ENCODE data around the gene KIAA1210. TPM values are rescaled to one million over a fixed set of nuclear protein-coding genes. Genes with fewer than 3 reads are reported as not detected.
A peak's percentile ranks its signal among the peaks of the same experiment; 100 is the strongest.

Gene KIAA1210
- total RNA-seq, 4 donors from 2014 or later, result not detected

GRCh38 chrX:119071381-119071780 is 56.2 kb downstream of the KIAA1210 start:
- Histone ChIP-seq H3K4me1 (no peaks in the 10 kb centered on the region), H3K36me3 (no peaks in the 10 kb centered on the region), H3K27me3 (no peaks in the 10 kb centered on the region), H3K4me3 (no peak overlapping the region), H3K27ac (no peak overlapping the region), H3K9me3 (no peaks in the 10 kb centered on the region)
- in situ Hi-C loops (cut with MboI; ENCODE audit: low sequenced_read_pairs in 4 of 4), result loop anchor here in 1 of 4 donors (25.0 kb wide), 1 partner anchor 434 kb away; no protein-coding TSS in a partner anchor
- ATAC-seq (no peak), DNase-seq (no peak)
- TF ChIP-seq CTCF (IDR thresholded peaks at IDR 0.05 in 4 of 5, conservative IDR thresholded peaks at IDR 0.05 in 1 of 5) (no peak), POLR2A (IDR thresholded peaks at IDR 0.05) (no peak)
- intact Hi-C loops (cut with DNase I; ENCODE audit: low total_unique reads), result no loop called here

GRCh38 chrX:119069762-119070161 is 57.9 kb downstream of the KIAA1210 start:
- in situ Hi-C loops (cut with MboI; ENCODE audit: low sequenced_read_pairs in 4 of 4), result loop anchor here (5.0 to 25.0 kb wide), 3 partner anchors 222 to 432 kb away; no protein-coding TSS in a partner anchor

GRCh38 chrX:119069128-119069527 is 58.5 kb downstream of the KIAA1210 start:
- intact Hi-C loops (cut with DNase I; ENCODE audit: low total_unique reads), result no loop called here
- in situ Hi-C loops (cut with MboI; ENCODE audit: low sequenced_read_pairs in 4 of 4), result loop anchor here (5.0 to 25.0 kb wide), 3 partner anchors 222 to 432 kb away; no protein-coding TSS in a partner anchor
- no peak for ATAC-seq

More at GRCh38 chrX:119069762-119070161, 57.9 kb downstream of the KIAA1210 start:
- intact Hi-C loops (cut with DNase I; ENCODE audit: low total_unique reads), result no loop called here
- ATAC-seq, result no peak
- Histone ChIP-seq H3K27me3 (no peaks in the 10 kb centered on the region), H3K4me3 (no peak overlapping the region), H3K36me3 (no peaks in the 10 kb centered on the region), H3K27ac (no peak overlapping the region), H3K9me3 (no peaks in the 10 kb centered on the region), H3K4me1 (no peaks in the 10 kb centered on the region)
- DNase-seq, result no peak
- TF ChIP-seq CTCF (IDR thresholded peaks at IDR 0.05 in 4 of 5, conservative IDR thresholded peaks at IDR 0.05 in 1 of 5), result no peak
- no peak for TF ChIP-seq POLR2A (IDR thresholded peaks at IDR 0.05)

GRCh38 chrX:119067023-119067739 is 60.4 kb downstream of the KIAA1210 start:
- in situ Hi-C loops (cut with MboI; ENCODE audit: low sequenced_read_pairs in 4 of 4) (loop anchor here (5.0 to 25.0 kb wide), 3 partner anchors 220 to 430 kb away; no protein-coding TSS in a partner anchor), intact Hi-C loops (cut with DNase I; ENCODE audit: low total_unique reads) (loop anchor here (2.0 kb wide), 2 partner anchors 220 to 228 kb away; no protein-coding TSS in a partner anchor)
- DNase-seq (peak in 1 of 2 donors; percentile 22), ATAC-seq (peak in 1 of 2 donors; percentile 58)
- H3K4me1 ChIP-seq, result no peaks in the 10 kb centered on the region
- H3K4me3 ChIP-seq, result no peak overlapping the region
- TF ChIP-seq CTCF (IDR thresholded peaks at IDR 0.05 in 4 of 5, conservative IDR thresholded peaks at IDR 0.05 in 1 of 5) (peak; percentile 39 to 67 (median 57)), POLR2A (IDR thresholded peaks at IDR 0.05) (no peak)
- H3K27ac ChIP-seq, result no peak overlapping the region
- no peaks in the 10 kb centered on the region for H3K36me3 ChIP-seq
- H3K9me3 ChIP-seq, result no peaks in the 10 kb centered on the region
- H3K27me3 ChIP-seq, result no peaks in the 10 kb centered on the region

More at GRCh38 chrX:119069128-119069527, 58.5 kb downstream of the KIAA1210 start:
- Histone ChIP-seq H3K36me3 (no peaks in the 10 kb centered on the region), H3K27me3 (no peaks in the 10 kb centered on the region), H3K4me1 (no peaks in the 10 kb centered on the region), H3K27ac (no peak overlapping the region), H3K4me3 (no peak overlapping the region), H3K9me3 (no peaks in the 10 kb centered on the region)
- no peak for DNase-seq
- no peak for TF ChIP-seq CTCF (IDR thresholded peaks at IDR 0.05 in 4 of 5, conservative IDR thresholded peaks at IDR 0.05 in 1 of 5)
- TF ChIP-seq POLR2A (IDR thresholded peaks at IDR 0.05), result no peak

Measured in gastrocnemius medialis (tissue), 4 donors.